Liver (tissue), 3 donors: ENCODE results near the gene HUNK.

Source experiments
- GABPA ChIP-seq, 2 donors: IDR thresholded peaks in 1 of 2; conservative IDR thresholded peaks in 1 of 2; 2 replicates each; pipeline ENCODE4 v1.6.1; 2016; ENCODE audit warnings: antibody characterized with exemption in 2 of 2, mild to moderate bottlenecking in 1 of 2, moderate library complexity in 1 of 2
- JUND ChIP-seq, 2 donors: IDR thresholded peaks; 2 replicates each; pipeline ENCODE4 v1.6.1; 2016; ENCODE audit warnings: antibody characterized with exemption in 2 of 2
- SP1 ChIP-seq: IDR thresholded peaks from 2 replicates; pipeline ENCODE4 v1.6.1; 2018; ENCODE audit warnings: antibody characterized with exemption, mild to moderate bottlenecking
- TAF1 ChIP-seq: conservative IDR thresholded peaks from 2 replicates; pipeline ENCODE4 v1.6.1; 2016; ENCODE audit warnings: antibody characterized with exemption, mild to moderate bottlenecking
- YY1 ChIP-seq: IDR thresholded peaks from 2 replicates; pipeline ENCODE4 v1.6.1; 2016; ENCODE audit warnings: antibody characterized with exemption, mild to moderate bottlenecking
- TF ChIP-seq, protein P1 (sequence below): fragments of 150-350 bp; IDR thresholded peaks from 2 replicates; pipeline ENCODE4 v1.5.1; 2017; ENCODE audit warnings: improper control_type of control experiment, low read depth, low read length; ENCODE audit not compliant: missing input control
- TF ChIP-seq, protein P2 (sequence below): IDR thresholded peaks from 2 replicates; pipeline ENCODE4 v1.6.1; 2016; ENCODE audit warnings: antibody characterized with exemption
- TF ChIP-seq, protein P3 (sequence below): IDR thresholded peaks from 2 replicates; pipeline ENCODE4 v1.6.1; 2016; ENCODE audit warnings: antibody characterized with exemption
- donor health status: healthy.
- donor health status: healthy.

DNA sequence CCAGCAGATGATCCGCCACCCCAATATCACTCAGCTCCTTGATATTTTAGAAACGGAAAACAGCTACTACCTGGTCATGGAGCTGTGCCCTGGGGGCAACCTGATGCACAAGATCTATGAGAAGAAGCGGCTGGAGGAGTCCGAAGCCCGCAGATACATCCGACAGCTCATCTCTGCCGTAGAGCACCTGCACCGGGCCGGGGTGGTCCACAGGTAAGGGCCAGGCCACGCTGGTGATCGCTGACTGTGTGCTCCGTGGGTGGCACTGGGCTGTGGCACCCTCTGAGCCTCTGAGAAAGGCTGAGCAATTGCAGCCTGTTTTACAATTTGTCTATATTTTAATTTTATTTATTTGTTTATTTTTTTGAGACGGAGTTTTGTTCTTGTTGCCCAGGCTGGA lies 51.7 kb downstream of the HUNK start:
- TF ChIP-seq, protein P1, sequence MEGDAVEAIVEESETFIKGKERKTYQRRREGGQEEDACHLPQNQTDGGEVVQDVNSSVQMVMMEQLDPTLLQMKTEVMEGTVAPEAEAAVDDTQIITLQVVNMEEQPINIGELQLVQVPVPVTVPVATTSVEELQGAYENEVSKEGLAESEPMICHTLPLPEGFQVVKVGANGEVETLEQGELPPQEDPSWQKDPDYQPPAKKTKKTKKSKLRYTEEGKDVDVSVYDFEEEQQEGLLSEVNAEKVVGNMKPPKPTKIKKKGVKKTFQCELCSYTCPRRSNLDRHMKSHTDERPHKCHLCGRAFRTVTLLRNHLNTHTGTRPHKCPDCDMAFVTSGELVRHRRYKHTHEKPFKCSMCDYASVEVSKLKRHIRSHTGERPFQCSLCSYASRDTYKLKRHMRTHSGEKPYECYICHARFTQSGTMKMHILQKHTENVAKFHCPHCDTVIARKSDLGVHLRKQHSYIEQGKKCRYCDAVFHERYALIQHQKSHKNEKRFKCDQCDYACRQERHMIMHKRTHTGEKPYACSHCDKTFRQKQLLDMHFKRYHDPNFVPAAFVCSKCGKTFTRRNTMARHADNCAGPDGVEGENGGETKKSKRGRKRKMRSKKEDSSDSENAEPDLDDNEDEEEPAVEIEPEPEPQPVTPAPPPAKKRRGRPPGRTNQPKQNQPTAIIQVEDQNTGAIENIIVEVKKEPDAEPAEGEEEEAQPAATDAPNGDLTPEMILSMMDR, result no peak
- TF ChIP-seq JUND (IDR thresholded peaks at IDR 0.05) (no peak), YY1 (no peak), TAF1 (no peak), SP1 (no peak), GABPA (IDR thresholded peaks at IDR 0.05 in 1 of 2, conservative IDR thresholded peaks at IDR 0.05 in 1 of 2) (no peak)
- TF ChIP-seq, protein P2, sequence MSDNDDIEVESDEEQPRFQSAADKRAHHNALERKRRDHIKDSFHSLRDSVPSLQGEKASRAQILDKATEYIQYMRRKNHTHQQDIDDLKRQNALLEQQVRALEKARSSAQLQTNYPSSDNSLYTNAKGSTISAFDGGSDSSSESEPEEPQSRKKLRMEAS, result no peak
- TF ChIP-seq, protein P3, sequence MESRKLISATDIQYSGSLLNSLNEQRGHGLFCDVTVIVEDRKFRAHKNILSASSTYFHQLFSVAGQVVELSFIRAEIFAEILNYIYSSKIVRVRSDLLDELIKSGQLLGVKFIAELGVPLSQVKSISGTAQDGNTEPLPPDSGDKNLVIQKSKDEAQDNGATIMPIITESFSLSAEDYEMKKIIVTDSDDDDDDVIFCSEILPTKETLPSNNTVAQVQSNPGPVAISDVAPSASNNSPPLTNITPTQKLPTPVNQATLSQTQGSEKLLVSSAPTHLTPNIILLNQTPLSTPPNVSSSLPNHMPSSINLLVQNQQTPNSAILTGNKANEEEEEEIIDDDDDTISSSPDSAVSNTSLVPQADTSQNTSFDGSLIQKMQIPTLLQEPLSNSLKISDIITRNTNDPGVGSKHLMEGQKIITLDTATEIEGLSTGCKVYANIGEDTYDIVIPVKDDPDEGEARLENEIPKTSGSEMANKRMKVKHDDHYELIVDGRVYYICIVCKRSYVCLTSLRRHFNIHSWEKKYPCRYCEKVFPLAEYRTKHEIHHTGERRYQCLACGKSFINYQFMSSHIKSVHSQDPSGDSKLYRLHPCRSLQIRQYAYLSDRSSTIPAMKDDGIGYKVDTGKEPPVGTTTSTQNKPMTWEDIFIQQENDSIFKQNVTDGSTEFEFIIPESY, result no peak
